Activated CD4-positive, alpha-beta T cell treated with anti-CD3 and anti-CD28 coated beads for 24 hours (primary cell): ENCODE data around the gene TSR3.
A peak's percentile ranks its signal among the peaks of the same experiment; 100 is the strongest.

Source experiments
- DNase-seq, 2 donors: peaks; one replicate each; pipeline ENCODE4 v3.0.0-alpha.2; 2020; ENCODE audit warnings: low read depth in 2 of 2

TSR3 gene

DNA sequence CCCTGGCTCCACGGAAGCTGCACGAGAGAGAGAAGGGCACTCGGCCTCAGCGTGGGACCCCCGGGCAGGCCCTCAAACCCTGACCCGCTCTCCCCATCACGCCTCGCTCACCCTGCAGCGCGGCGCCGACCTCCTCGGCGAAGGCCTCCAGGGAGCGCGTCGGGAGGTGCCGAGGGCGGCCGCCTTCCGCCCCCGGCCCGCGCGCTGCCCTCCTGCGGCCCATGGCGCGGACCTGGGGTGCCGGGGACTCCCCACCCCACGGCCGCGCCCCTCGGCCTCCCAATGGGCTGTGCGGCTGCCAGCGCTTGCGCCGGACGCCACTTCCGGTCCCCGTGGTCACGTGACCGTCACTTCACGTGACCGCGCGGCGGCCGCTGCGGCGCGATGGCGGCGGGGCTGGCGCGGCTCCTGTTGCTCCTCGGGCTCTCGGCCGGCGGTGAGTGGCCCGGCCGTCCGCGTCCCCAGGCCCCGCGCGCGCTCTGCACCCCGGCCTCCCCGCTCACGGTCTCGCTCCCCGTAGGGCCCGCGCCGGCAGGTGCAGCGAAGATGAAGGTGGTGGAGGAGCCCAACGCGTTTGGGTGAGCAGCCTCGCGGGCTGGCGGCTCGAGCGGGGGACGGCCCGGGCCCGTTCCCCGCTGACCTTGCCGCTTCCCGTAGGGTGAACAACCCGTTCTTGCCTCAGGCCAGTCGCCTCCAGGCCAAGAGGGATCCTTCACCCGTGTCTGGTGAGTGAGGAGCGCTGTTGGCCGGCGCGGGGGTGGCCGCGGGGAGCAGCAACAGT lies at the start of gene TSR3, which contains the start of gene GNPTG:
Gene TSR3 (minus strand): TSS at position 297 of the 781 bp plus-strand sequence. CDS start 74 bp downstream, at position 223.
Gene GNPTG (plus strand): TSS at position 350 of the 781 bp plus-strand sequence. CDS start 35 bp downstream, at position 385.
- peak; percentile 71 to 74 for DNase-seq

DNA sequence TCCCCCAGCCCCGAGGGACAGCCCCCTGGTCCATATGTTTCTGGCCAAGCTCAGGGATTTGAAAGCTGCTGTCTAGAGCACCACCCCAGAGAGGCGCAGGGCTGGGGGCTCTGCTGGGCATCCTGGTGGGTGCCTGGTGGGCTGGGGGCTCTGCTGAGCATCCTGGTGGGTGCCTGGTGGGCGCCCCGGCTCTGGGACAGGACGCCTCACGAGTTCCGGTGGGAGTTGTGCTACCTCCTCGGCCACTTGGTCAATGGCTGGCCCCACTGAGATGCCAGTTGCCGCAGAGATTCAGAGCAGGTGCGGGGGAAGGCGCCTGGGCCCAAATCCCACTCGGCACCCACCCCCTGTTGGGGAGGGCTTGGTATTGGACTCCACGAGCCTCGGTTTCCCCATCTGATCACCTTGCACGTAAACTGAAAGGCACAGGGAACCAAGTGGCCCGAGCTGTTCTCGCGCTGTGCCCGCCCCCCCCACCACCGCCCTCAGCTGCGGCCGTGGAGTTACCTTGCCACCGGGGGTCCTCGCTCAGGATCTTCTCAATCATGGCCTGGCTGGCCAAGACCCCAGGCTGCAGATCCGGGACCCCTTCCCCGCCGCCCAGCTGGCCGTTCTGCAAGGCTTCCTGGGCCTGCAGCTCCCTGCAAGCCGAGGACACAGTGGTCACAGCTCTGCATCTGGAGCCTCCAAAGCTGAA lies 49.5 kb upstream of the TSR3 start:
- DNase-seq, result no peak

DNA sequence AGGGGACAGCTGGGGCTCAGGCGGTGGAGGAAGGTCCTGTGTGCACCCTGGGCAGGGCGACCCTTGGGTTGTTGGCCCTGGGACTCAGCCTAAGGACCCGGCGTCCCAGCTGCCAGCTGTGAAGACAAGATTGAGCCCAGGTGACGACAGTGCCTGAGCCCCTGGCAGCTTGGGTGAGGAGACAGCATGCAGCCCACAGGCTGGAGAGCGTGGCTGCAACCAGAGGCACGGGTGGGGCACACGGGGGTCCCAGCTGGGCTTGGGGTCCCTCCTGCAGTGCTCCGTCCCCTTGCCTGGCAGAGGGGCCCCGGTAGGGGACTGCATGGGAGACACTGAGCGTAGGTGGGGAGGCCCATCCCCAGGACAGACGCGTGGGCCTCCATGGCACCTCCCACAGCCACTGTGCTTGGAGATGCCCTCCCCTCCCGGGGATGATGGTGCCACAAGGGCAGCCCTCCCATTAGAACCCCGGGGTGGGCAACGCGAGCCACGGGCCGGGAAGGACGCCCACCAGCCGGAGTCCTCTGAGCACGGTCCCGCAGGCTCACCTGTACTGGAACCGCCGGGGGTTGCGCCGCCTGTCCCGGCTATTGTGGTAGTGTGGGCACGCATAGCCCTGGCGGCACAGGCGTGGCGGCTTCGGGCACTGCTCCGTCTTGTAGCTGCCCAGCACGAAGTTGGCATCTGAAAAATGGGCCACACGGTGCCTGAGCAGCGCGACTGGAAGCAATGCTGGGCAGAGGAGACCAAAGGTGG lies 47.3 kb upstream of the TSR3 start:
- DNase-seq, result no peak

DNA sequence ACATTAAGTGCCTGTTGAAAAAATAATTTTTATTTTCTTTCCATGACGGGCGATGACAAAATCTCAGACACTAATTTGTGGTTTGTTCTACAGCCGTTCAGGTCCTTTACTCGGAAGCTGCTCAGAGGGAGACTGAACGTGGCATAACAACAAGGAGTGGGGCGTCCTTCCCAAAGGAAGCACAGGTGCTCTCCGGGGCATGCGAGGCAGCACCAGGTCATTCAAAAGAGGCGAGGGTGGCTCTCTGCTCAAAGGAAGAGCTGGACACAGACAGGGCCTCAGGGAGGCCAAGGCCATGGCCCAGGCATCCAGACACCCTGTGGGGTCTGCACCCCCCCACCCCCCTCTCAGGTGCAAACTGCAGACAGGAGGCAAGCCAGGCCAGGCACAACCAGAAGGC lies 46.7 kb upstream of the TSR3 start:
- no peak for DNase-seq

DNA sequence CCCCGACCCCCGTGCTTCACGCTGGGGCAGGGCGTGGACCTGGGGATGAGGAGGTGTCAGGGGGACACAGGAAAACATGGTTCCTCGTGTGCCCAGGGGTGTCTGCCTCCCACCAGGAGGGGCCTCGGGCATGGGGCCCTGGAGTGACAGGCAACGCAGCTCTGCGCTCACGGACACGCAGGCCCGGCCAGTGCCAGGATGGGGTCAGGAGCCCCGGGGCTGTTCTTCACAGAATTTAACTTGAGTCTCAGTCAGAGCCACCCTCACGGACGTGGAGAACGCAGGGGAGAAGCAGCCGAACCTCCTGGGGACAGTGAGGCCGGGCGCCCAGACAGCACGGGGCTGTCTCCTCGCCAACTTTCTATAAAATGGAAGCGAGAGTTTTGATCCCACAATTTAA lies 46.1 kb upstream of the TSR3 start:
- DNase-seq, result no peak

DNA sequence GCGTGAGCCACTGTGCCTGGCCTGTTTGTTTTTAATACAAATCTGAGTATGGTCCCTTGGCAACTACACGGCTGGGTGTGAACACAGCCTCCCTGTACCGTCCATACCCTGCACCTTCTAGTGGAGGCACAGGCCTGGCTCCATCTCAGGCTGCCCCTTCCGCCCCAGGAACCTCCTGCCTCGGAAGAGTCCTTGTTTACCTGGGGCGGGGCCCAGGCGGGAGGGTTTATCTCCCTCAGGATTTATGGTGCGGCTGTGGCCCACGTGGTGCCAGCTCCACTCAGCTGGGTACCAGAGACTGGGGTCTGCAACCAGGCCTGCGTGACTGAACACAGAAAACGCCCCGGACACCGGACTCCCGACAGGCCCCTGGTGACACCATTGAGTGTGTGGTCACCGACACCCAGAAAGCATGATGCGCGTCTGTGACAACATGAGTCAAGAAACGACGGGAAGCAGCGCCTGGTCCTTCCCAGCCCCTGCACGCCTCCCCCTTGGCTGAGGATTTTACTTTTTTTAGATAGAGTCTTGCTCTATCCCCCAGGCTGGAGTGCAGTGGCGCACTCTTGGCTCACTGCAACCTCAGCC lies 43.9 kb upstream of the TSR3 start:
- DNase-seq, result no peak

DNA sequence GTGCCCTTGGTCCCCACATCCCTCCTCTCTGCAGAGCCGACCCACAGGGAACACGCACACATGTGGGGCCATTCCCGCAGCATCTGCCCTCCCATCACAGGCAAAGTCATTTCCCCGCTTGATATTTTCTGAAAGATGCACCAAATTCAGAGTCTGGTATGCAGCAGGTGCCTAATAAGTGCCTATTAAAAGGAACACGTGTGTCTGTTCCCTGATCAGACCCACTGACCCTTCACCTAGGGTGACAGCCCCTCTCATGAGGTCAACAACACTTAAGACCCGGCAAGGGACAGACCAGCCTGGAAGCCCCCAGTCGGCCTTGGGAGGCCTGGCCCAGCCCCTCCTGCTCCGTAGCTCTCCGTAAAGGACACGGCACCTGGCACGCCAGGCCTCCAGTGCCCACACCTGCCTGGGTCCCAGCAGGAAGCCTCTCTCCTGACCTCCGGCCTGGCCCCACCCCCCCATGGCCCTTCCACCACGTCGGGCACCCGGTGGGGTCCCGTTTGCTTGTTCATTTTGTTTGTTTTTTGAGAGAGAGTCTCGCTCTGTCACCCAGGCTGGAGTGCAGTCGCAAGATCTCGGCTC lies 42.8 kb upstream of the TSR3 start:
- DNase-seq, result no peak

DNA sequence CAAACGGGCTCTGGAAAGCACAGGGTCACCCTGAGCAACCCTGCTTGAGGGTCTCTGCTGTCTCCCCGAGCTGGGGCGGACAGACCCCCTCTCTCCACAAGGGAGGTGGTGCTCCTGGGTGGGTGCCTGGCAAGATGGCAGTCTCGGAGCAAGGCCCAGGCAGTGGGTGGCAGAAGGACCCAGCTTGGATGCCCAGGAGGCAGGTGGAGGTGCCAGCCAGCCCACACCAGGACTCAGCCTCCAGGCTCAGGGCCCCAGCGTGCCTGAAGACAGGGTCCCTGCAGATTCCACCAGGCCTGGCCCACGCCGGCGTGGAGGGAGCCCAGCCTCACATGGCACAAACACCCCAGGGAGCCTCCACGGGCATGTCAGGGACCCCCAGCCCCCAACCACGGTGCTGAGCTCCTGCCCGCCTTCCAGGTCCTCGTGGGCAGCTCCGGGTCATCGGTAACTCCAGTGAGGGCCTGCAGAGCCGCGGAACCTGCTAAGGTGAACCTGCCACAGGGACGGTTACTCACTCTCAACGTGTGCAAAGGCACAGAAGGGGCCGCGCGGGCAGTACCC lies 42.0 kb upstream of the TSR3 start:
- no peak for DNase-seq

DNA sequence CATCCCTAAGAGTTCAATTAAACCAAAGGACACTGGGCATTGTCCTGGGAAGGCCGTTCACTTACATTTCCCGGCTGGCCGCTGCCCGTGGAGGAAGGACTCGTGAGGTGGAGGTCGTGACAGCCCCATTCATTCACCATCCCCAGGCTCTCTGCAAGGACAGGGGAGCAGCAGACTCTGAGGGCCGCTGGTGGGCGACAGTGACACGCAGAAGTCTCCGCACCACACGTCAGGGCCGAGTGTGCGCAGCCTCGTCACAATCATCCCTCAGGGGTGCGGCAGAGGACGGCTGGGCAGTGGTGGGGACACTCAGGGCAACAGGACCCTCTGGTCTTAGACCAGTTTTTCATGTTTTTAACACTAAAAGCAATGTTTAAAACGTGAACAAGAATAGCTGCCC lies 41.1 kb upstream of the TSR3 start:
- DNase-seq, result no peak

DNA sequence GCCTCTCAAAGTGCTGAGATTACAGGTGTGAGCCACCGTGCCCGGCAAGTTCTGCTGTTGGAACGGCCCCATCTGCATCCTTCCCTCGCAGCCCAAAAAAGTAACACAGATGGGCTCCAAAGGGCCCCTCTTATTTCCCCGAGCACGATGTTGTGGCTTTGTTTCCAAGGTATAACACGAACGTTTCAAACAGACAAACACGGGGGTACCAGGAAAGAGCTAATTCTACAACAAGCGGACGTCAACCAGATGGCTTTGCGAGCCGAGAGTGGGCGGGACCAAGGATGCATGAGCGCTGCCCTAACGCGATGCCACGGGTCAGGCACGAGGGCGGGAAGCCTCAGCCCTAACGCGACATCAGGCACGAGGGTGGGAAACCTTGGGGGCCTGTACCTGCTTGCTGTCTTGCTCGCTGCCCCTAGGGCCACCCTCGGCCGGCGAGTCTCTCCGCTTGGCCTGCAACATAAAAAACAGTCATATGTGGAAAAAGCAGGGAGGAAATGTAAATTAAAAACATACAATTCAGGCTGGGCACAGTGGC lies 38.6 kb upstream of the TSR3 start:
- DNase-seq, result no peak

DNA sequence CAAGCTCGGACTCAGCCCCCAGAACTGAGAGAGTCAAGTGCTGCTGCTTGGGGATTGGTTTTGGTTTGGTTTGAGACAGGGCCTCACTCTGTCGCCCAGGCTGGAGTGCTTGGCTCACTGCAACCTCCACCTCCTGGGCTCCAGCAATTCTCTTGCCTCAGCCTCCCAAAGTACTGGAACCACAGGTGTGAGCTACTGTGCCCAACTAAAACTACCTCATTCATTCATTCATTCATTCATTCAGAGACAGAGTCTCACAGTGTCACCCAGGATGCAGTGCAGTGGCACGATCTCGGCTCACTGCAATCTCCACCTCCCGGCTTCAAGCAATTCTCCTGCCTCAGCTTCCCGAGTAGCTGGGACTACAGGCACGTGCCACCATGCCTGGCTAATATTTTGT lies 38.1 kb upstream of the TSR3 start:
- no peak for DNase-seq

DNA sequence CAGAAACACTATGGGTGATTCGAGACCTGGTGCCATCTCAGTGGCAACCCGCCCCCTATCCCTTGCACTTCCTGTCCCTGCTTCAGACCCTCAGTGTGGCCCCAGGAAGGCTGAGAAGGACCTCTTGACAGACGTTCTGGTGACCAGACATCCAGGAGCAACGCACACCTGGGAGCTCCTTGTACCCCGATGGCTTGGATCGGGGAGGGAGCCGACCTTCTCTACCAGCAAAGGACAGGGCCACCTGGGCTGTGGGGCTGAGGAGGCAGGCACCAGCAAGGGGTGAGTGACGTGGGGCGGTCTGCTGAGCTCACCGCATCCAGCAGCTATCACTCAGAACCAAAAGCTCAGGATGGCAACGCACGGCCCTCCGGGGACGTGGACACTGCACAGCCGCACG lies 35.7 kb upstream of the TSR3 start:
- no peak for DNase-seq

DNA sequence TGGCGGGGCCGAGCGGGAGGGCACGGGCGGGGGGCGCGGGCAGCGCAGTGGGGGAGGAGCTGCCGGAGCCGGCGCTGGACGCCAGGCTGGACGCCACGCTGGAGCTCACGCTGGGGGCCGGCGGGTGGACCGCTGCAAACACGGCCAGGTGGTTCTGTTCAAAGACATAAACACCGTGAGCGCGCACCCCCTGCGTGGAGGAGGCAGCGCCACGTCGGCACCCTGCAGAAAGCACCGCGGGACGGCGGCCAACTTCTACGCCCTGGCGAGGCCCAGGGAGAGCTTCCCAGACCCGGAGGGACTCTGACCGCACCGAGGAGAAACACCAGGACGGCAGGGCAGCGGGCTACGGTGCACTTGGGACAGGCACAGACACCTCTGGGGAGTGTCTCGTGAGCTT lies 33.6 kb upstream of the TSR3 start:
- DNase-seq, result no peak

DNA sequence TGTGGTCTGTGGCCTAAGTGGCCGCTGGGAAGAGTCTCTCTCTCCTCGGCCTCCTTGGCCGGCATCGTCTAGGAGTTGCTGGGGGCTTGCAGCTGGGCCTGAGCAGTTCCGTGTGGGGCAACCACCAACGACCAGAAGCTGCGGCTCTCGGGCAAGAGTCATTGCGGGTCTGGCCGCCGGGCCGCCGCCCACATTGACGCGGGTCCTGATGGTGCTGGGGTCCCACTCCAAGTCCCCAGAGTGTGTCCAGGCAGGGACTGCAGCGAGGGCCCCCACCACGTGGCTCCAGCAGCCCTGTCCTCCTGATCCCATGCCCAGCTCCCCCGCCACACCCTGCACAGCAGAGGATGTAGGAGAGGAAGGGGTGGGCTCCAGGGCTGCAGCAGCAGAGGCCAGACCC lies 31.9 kb upstream of the TSR3 start:
- DNase-seq, result no peak

DNA sequence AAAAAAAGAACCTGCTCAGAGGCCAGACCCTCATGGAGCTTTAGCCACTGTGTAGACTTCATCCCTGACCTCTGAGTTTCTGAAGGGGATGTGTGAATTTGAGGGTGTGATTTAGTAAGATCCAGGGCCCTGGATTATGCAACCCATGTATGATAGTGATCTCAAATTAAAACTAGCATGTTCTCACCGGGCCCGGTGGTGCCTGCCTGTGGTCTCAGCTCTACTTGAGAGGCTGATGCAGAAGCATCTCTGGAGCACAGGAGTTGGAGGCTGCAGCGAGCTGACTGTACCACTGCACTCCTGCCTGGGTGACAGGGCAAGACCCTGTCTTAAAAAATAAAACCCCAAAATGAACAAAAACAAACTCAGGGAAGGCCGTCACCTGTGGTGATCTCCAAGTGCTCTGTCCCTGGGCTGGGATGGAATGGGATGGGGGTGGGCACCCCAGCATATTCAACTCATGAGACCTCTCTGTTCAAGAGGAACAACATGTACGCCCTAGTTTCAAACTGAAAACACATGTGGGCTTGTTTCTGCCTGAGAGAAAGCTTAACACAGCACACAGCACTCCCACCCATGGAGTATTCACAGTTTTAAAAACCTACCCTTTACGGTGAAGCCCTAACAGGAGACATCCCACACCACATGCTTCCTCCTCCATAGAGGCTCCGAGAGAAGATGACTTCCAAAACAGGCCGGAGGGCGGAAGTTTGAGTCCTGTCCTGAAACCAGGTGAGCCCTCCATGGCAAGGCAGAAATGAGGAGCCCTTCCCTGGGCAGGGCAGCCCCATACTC lies 30.1 kb upstream of the TSR3 start:
- no peak for DNase-seq

DNA sequence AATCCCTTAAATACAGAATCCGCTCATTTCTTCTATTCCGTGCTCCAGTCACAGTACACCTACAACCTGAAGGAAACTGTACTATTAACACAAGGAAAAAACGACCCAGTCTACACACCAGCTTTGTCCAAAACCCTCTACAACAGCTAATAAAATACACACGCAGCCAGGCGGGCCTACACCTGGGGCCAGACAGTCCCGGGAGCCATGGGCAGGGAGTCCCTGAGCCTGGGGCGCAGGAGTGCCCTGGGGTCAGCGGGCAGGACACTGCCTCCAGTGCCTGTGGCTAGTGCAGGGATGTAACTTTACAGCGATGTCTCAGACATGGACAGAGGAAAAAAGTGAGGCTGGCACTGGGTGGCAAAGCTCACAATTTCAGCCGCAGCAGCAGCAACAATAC lies 28.5 kb upstream of the TSR3 start:
- no peak for DNase-seq

DNA sequence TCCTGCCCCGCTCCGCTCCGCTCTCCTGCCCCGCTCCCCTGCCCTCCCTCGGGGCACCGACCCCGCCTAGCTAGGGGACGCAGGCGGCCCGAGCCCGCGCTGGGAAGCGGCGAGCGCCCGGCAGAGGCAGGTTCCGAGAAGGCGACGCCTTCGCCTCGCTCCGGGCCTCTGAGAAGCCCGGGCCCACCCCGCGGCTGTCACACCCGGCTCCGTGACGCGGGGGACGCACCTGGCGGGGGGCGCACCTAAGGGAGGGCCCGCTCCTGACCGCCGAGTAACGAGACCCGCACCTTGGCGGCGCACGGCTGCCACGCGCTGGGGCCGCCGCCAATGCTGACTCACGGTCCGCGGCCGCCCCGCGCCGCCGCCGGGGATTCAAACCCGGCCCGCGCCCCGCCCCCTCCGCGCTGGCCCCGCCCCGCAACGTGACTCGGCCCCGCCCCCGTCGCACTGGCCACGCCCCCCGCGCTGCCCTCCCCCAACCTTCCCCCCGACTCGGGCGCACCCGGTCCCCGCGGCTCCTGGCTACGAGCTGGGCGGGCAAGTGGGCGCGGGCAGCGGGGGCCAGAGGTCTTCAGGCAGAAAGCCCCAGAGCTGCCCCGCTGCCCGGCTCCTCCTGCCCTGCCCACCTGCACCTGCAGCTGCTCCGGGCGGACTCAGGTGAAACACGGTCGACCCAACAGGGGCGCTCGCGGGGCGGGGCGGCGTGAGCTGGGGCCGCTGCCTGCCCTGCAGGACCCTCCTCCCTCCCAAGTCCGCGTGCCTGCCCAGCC lies 27.8 kb upstream of the TSR3 start:
- DNase-seq, result peak; percentile 71 to 73

DNA sequence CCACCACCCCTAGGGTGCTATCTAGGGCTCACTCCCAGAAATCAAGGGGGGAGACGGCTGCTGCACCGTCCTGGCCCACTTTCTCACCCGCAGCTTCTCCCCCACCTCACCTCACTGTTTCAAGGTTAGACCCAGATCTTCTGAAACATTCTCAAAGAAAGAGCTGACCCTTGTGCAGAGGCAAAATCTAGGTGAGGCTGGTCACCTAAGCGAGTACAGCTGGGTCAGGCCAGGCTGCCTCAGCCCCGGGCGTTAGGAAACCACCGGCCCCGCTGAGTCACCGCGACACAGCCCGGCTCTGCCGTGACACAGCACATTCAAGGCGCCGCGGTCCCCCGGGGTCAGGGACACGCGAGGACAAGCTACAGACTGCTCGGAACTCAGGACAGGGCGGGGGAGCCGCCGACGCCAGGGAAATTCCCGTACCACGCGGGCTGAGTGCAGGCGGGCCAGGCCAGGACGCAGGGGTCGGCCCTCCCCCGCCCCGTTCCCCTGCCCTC lies 27.2 kb upstream of the TSR3 start:
- DNase-seq, result peak; percentile 54 to 68

DNA sequence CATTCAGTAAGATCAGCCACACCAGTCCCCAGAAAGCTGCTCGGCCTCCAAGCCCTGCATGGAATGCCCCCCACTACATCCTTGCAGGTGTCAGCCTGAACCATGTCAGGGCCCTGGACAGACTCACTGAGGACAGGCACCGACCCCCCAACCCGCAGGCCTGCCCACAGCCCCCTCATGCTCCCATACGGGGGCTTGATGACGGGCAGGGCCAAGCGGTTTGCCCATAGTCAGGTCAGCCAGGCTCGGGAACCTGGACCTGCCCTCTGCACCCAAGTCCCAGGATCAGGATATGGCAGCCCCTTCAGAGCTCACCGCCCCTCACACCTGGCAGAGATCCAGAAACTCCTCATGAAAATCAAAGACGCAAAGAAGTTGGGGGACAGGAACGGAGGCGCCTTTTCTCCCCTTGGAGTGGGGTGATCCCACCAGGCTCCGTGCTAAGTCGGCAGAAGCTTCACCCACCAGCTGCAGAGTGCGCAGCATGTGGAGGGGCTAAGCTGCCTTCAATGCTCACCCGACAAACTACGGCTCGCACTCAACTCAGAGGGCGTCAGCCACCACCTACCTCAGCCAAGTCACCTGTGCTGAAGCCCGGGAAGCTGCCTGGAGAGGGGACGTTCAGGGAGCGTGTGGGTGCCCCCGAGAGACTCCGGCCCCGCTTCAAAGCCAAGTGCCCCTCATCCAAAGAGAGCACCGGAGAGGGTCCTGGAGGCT lies 26.6 kb upstream of the TSR3 start:
- DNase-seq, result no peak
